ENCODE measurements around the gene TACSTD2.

Gene TACSTD2

GRCh38 chr1:58546520-58547308 is 30.3 kb downstream of the TACSTD2 start, which contains the start of gene OMA1:
OMA1 (minus strand) TSS chr1:58546726; CDS start chr1:58539294, 7,432 bp downstream.
- Histone ChIP-seq H3K36me3 (ENCODE audit: insufficient read depth, low read length) (no peaks in the 10 kb centered on the region), H3K79me2 (ENCODE audit: insufficient read depth, low read length) (peaks cover 16% of the 10 kb centered on the region), H3K4me1 (ENCODE audit: insufficient read depth, low read length, poor library complexity, severe bottlenecking) (peaks cover 43% of the 10 kb centered on the region), H3F3A (ENCODE audit: low read depth) (no peaks in the 10 kb centered on the region), H2AFZ (ENCODE audit: low read length) (peak within 1 kb of the TSS; percentile 98), H3K27me3 (ENCODE audit: insufficient read depth, low read length, poor library complexity, severe bottlenecking) (no peaks in the 10 kb centered on the region), H3K4me3 (ENCODE audit: low read length, poor library complexity, severe bottlenecking) (peak within 1 kb of the TSS; percentile 82), H3K9ac (ENCODE audit: low read depth, low read length, poor library complexity, severe bottlenecking) (peak within 1 kb of the TSS; percentile 87), H3K4me2 (ENCODE audit: low read depth, low read length, poor library complexity, severe bottlenecking) (peak within 1 kb of the TSS; percentile 80), H4K20me1 (ENCODE audit: insufficient read depth, low read length, poor library complexity, severe bottlenecking) (no peaks in the 10 kb centered on the region), H3K9me2 (replicated peaks; ENCODE audit: low read depth, low read length) (no peaks in the 10 kb centered on the region), H3K9me3 (ENCODE audit: insufficient read depth, low read depth, low read length) (no peaks in the 10 kb centered on the region)
- TF ChIP-seq EZH2phosphoT487 (IDR thresholded peaks at IDR 0.05; ENCODE audit: borderline replicate concordance) (no peak), CTCF (conservative IDR thresholded peaks at IDR 0.05; ENCODE audit: low read length) (peak; percentile 94)

- H3K4me1 ChIP-seq (ENCODE audit: insufficient read depth, low read length, poor library complexity, severe bottlenecking), result peaks cover 43% of the 10 kb centered on the region
- peak overlapping the region; percentile 87 for H3K9ac ChIP-seq (ENCODE audit: low read depth, low read length, poor library complexity, severe bottlenecking)
- H3K36me3 ChIP-seq (ENCODE audit: insufficient read depth, low read length), result no peaks in the 10 kb centered on the region
- peak overlapping the region; percentile 68 for H2AFZ ChIP-seq (ENCODE audit: low read length)
- peak overlapping the region; percentile 72 for H3K4me2 ChIP-seq (ENCODE audit: low read depth, low read length, poor library complexity, severe bottlenecking)
- TF ChIP-seq CTCF (conservative IDR thresholded peaks at IDR 0.05; ENCODE audit: low read length), result no peak
- no peak for TF ChIP-seq EZH2phosphoT487 (IDR thresholded peaks at IDR 0.05; ENCODE audit: borderline replicate concordance)
- peaks cover 16% of the 10 kb centered on the region for H3K79me2 ChIP-seq (ENCODE audit: insufficient read depth, low read length)
- H4K20me1 ChIP-seq (ENCODE audit: insufficient read depth, low read length, poor library complexity, severe bottlenecking), result no peaks in the 10 kb centered on the region
- no peaks in the 10 kb centered on the region for H3K9me3 ChIP-seq (ENCODE audit: insufficient read depth, low read depth, low read length)
- H3F3A ChIP-seq (ENCODE audit: low read depth), result no peaks in the 10 kb centered on the region
- H3K4me3 ChIP-seq (ENCODE audit: low read length, poor library complexity, severe bottlenecking), result peak overlapping the region; percentile 82
- no peaks in the 10 kb centered on the region for H3K9me2 ChIP-seq (replicated peaks; ENCODE audit: low read depth, low read length)
- H3K27me3 ChIP-seq (ENCODE audit: insufficient read depth, low read length, poor library complexity, severe bottlenecking), result no peaks in the 10 kb centered on the region
These were observed 31.2 kb downstream of the TACSTD2 start for GRCh38 chr1:58545591-58546519.

- Histone ChIP-seq H3K79me2 (ENCODE audit: insufficient read depth, low read length) (peaks cover 16% of the 10 kb centered on the region), H3K4me2 (ENCODE audit: low read depth, low read length, poor library complexity, severe bottlenecking) (no peak overlapping the region), H3K9me3 (ENCODE audit: insufficient read depth, low read depth, low read length) (no peaks in the 10 kb centered on the region), H2AFZ (ENCODE audit: low read length) (no peak overlapping the region), H3K4me1 (ENCODE audit: insufficient read depth, low read length, poor library complexity, severe bottlenecking) (peaks cover 27% of the 10 kb centered on the region), H4K20me1 (ENCODE audit: insufficient read depth, low read length, poor library complexity, severe bottlenecking) (no peaks in the 10 kb centered on the region), H3K27me3 (ENCODE audit: insufficient read depth, low read length, poor library complexity, severe bottlenecking) (no peaks in the 10 kb centered on the region), H3K4me3 (ENCODE audit: low read length, poor library complexity, severe bottlenecking) (no peak overlapping the region), H3K9me2 (replicated peaks; ENCODE audit: low read depth, low read length) (no peaks in the 10 kb centered on the region), H3K36me3 (ENCODE audit: insufficient read depth, low read length) (no peaks in the 10 kb centered on the region), H3K9ac (ENCODE audit: low read depth, low read length, poor library complexity, severe bottlenecking) (no peak overlapping the region), H3F3A (ENCODE audit: low read depth) (no peaks in the 10 kb centered on the region)
- TF ChIP-seq EZH2phosphoT487 (IDR thresholded peaks at IDR 0.05; ENCODE audit: borderline replicate concordance) (no peak), CTCF (conservative IDR thresholded peaks at IDR 0.05; ENCODE audit: low read length) (no peak)
These were observed 33.8 kb downstream of the TACSTD2 start for GRCh38 chr1:58543260-58543659.
